B cell (primary cell): ENCODE results near the gene HLA-DQB1. TPM values are rescaled to one million over a fixed set of nuclear protein-coding genes. Genes with fewer than 3 reads are reported as not detected.

ENCODE experiments used
- ATAC-seq: fragments of 200-7000 bp; cut with Tn5 transposase; one replicate; pipeline ENCODE4 v1.10.0; 2021; ENCODE audit warnings: low read depth, mild to moderate bottlenecking, moderate number of reproducible peaks, moderate library complexity
- CTCF ChIA-PET: fragments of 350-600 bp; sonication (Branson Sonifier 250); formaldehyde crosslinking; loops from one replicate; lab custom pipeline; 2021; ENCODE audit warnings: antibody characterized with exemption, inconsistent platforms; lab: Charles Lee
- POLR2A ChIA-PET: fragments of 350-600 bp; sonication (Branson Sonifier 250); formaldehyde crosslinking; loops from one replicate; lab custom pipeline; 2021; ENCODE audit warnings: antibody characterized with exemption; lab: Charles Lee
- DNase-seq: peaks from one replicate; pipeline ENCODE4 v3.0.0; 2013
- H2AFZ ChIP-seq: 2 replicates; pipeline ENCODE4 v1.6.1; 2012; ENCODE audit warnings: mild to moderate bottlenecking, low read depth, low read length; ENCODE audit not compliant: insufficient read depth, poor library complexity, severe bottlenecking
- H3K27ac ChIP-seq, 2 donors: 1 replicate in 1 of 2; 2 replicates in 1 of 2; pipeline ENCODE4 v1.5.1; 2012 to 2013; ENCODE audit warnings: low read length in 2 of 2, mild to moderate bottlenecking in 2 of 2, moderate library complexity in 1 of 2
- H3K27me3 ChIP-seq, 4 experiments: fragments of 200-600 bp in 1 of 4; sonication (generic) in 1 of 4; replicated peaks in 1 of 4; 1 replicate in 2 of 4; 2 replicates in 2 of 4; pipeline versions ENCODE4 v1.6.1 to v1.7.0; 2013 to 2016; ENCODE audit warnings: low read length in 3 of 4, mild to moderate bottlenecking in 2 of 4, mixed read lengths in 1 of 4, moderate library complexity in 1 of 4; ENCODE audit not compliant: insufficient read depth in 4 of 4, control insufficient read depth in 3 of 4; ENCODE audit errors: control extremely low read depth in 1 of 4
- H3K36me3 ChIP-seq, 2 experiments: replicated peaks in 1 of 2; 1 replicate in 1 of 2; 2 replicates in 1 of 2; pipeline versions ENCODE4 v1.6.1 to v1.7.1; 2013; ENCODE audit warnings: low read length in 1 of 2; ENCODE audit not compliant: insufficient read depth in 2 of 2, control insufficient read depth in 1 of 2; ENCODE audit errors: control extremely low read depth in 1 of 2, extremely low read depth in 1 of 2
- H3K4me1 ChIP-seq, 2 donors: fragments of 200-600 bp in 1 of 2; sonication (generic) in 1 of 2; 1 replicate in 1 of 2; 2 replicates in 1 of 2; pipeline versions ENCODE4 v1.5.1 to v1.6.1; 2013 to 2017; ENCODE audit warnings: low read length in 2 of 2; ENCODE audit not compliant: control insufficient read depth in 2 of 2, insufficient read depth in 2 of 2
- H3K4me2 ChIP-seq: replicated peaks from 2 replicates; pipeline ENCODE3; 2012; ENCODE audit warnings: mild to moderate bottlenecking, low read depth, low read length; ENCODE audit not compliant: poor library complexity, severe bottlenecking
- H3K4me3 ChIP-seq, 5 experiments: fragments of 200-600 bp in 1 of 5; sonication (generic) in 1 of 5; 1 replicate in 3 of 5; 2 replicates in 2 of 5; pipeline versions ENCODE4 v1.5.1 to v1.7.0; 2011 to 2016; ENCODE audit warnings: low read length in 4 of 5, mild to moderate bottlenecking in 4 of 5, low read depth in 2 of 5, control low read depth in 1 of 5, moderate library complexity in 1 of 5; ENCODE audit not compliant: insufficient read depth in 1 of 5; ENCODE audit errors: control extremely low read depth in 1 of 5, extremely low read depth in 1 of 5
- H3K79me2 ChIP-seq: fragments of 200-600 bp; sonication (generic); one replicate; pipeline ENCODE4 v1.6.0; 2016; ENCODE audit warnings: low read length; ENCODE audit not compliant: control insufficient read depth, insufficient read depth
- H3K9ac ChIP-seq: fragments of 200-600 bp; sonication (generic); 2 replicates; pipeline ENCODE4 v1.6.1; 2017; ENCODE audit warnings: mild to moderate bottlenecking, low read length, moderate library complexity
- H3K9me3 ChIP-seq, 3 donors: one replicate each; pipeline versions ENCODE4 v1.6.1 to v1.7.1; 2013; ENCODE audit warnings: low read length in 2 of 3; ENCODE audit not compliant: control insufficient read depth in 2 of 3, insufficient read depth in 1 of 3; ENCODE audit errors: control extremely low read depth in 1 of 3
- H4K20me1 ChIP-seq: 2 replicates; pipeline ENCODE4 v1.6.0; 2012; ENCODE audit warnings: mild to moderate bottlenecking, low read length; ENCODE audit not compliant: insufficient read depth, control insufficient read depth, poor library complexity, severe bottlenecking
- H3K27ac Mint-ChIP-seq: one replicate; pipeline ENCODE4 v1.8.0; 2021; ENCODE audit warnings: mixed read lengths
- H3K27me3 Mint-ChIP-seq: one replicate; pipeline ENCODE4 v1.8.0; 2021; ENCODE audit warnings: mixed read lengths
- H3K4me1 Mint-ChIP-seq: one replicate; pipeline ENCODE4 v1.8.0; 2021; ENCODE audit warnings: mixed read lengths
- H3K4me3 Mint-ChIP-seq: one replicate; pipeline ENCODE4 v1.8.0; 2021; ENCODE audit warnings: mixed read lengths
- H3K9me3 Mint-ChIP-seq: one replicate; pipeline ENCODE4 v1.8.0; 2022; ENCODE audit warnings: mixed read lengths; ENCODE audit not compliant: insufficient read depth
- EZH2 ChIP-seq: IDR thresholded peaks from 2 replicates; pipeline ENCODE4 v1.6.1; 2012; ENCODE audit warnings: borderline replicate concordance, low read depth, mild to moderate bottlenecking, moderate library complexity, low read length; ENCODE audit not compliant: insufficient read depth, poor library complexity, severe bottlenecking
- WGBS: methylation state at CpG from one replicate; pipeline ENCODE4 v1.1.5; 2013; ENCODE audit warnings: missing lambda C conversion rate; ENCODE audit not compliant: insufficient coverage; 5-methylcytosine and 5-hydroxymethylcytosine counted together
- intact Hi-C: fragments of 100-400 bp; cut with micrococcal nuclease; formaldehyde crosslinking; loops from one replicate; pipeline ENCODE4 v1.10.0; 2022
- polyA plus RNA-seq: library from polyadenylated mRNA; depleted of rRNA; stranded (reverse); fragments of >200 nt; gene quantifications from 2 replicates; pipeline ENCODE4 v1.2.3, GENCODE V29; 2012
- total RNA-seq, 2 donors: library from RNA; stranded (reverse); fragments of 120-200 nt in 1 of 2; gene quantifications; 1 replicate in 1 of 2; 2 replicates in 1 of 2; pipeline versions ENCODE4 v1.2.3 to v1.2.4, GENCODE V29; 2013 to 2022
- TF ChIP-seq, protein P1 (sequence below): fragments of 200-600 bp; IDR thresholded peaks from one replicate; pipeline ENCODE4 v1.8.0; 2022; ENCODE audit warnings: antibody characterized with exemption, mild to moderate bottlenecking

The HLA-DQB1 gene
- total and polyA plus RNA-seq, 2 donors (not counting 1 experiment from before 2014, with no cell fraction given), result 267 to 986 TPM

DNA sequence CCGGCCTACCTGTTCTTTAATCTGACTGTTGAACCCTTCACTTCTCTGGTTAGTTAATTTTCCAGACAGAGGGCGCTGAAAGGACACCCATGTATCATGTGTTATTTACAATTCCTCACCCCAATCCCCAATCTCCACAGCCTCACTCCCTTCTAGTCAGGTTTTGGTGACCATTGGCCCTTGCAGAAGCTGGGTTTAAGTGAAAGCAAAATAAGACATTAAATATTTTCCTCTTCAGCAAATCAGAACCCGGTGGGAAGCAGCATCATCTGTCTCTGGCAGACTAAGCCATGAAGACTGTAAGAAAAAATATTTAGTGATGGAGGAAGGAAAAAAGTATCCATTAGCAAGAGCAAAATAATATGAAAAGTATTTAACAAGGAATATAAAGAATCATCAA, 38.6 kb downstream of the HLA-DQB1 start:
- H3K4me3 Mint-ChIP-seq, result peak overlapping the region; percentile 95
- intact Hi-C loops, result loop anchor here (1.0 kb wide), 1 partner anchor 9 kb away; the partner anchor contains the start of gene HLA-DQA1
- H3K4me1 ChIP-seq, result peaks cover 60% of the 10 kb centered on the region in 2 donors
- H3K27ac Mint-ChIP-seq, result peak overlapping the region; percentile 100
- H3K27me3 ChIP-seq, result no peaks in the 10 kb centered on the region
- peak overlapping the region; percentile 71 for H3K4me2 ChIP-seq
- no peak for TF ChIP-seq EZH2
- TF ChIP-seq, protein P1, sequence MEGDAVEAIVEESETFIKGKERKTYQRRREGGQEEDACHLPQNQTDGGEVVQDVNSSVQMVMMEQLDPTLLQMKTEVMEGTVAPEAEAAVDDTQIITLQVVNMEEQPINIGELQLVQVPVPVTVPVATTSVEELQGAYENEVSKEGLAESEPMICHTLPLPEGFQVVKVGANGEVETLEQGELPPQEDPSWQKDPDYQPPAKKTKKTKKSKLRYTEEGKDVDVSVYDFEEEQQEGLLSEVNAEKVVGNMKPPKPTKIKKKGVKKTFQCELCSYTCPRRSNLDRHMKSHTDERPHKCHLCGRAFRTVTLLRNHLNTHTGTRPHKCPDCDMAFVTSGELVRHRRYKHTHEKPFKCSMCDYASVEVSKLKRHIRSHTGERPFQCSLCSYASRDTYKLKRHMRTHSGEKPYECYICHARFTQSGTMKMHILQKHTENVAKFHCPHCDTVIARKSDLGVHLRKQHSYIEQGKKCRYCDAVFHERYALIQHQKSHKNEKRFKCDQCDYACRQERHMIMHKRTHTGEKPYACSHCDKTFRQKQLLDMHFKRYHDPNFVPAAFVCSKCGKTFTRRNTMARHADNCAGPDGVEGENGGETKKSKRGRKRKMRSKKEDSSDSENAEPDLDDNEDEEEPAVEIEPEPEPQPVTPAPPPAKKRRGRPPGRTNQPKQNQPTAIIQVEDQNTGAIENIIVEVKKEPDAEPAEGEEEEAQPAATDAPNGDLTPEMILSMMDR, result no peak
- DNase-seq, result peak; percentile 87
- no peaks in the 10 kb centered on the region for H3K27me3 Mint-ChIP-seq
- no peak overlapping the region for H2AFZ ChIP-seq
- H4K20me1 ChIP-seq, result no peaks in the 10 kb centered on the region
- ChIA-PET CTCF (interaction anchor here (1.3 kb wide), 1 partner anchor 8 kb away, joined by 4 read pairs; no protein-coding TSS in a partner anchor), POLR2A (interaction anchor here (0.9 to 2.0 kb wide), 11 partner anchors 10 to 343 kb away, joined by 3 to 20 read pairs (median 4); partner anchors contain the start of genes HLA-DQA1, HLA-DQB1, HLA-DRA and TAP2)
- peak overlapping the region; percentile 92 to 97 for H3K27ac ChIP-seq
- H3K9ac ChIP-seq, result peak overlapping the region; percentile 52
- peak; percentile 55 for ATAC-seq
- peak overlapping the region in 4 of 5 experiments; percentile 16 to 40 (median 30) for H3K4me3 ChIP-seq
- H3K36me3 ChIP-seq, result no peaks in the 10 kb centered on the region
- H3K9me3 ChIP-seq, result no peaks in the 10 kb centered on the region
- no peaks in the 10 kb centered on the region for H3K9me3 Mint-ChIP-seq
- WGBS, result 0% methylated on average over 1 of the region's 3 CpGs
- peaks cover 55% of the 10 kb centered on the region for H3K79me2 ChIP-seq
- H3K4me1 Mint-ChIP-seq, result peaks cover 78% of the 10 kb centered on the region

DNA sequence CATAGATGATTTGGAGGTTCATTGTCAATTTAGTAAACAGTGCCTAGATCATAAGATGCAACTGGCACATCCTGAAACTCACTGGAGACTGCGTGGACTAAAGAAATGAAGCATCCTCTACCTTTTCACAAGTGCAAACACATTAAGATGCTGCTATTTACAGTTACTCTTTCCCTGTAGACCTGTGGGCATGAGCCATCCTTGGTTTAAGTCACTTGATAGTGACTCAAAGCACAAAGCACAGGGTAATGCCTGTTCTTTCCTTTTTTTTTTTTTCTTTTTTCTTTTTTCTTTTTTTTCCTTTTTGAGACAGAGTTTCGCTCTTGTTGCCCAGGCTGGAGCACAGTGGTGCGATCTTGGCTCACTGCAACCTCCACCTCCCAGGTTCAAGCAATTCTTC, 39.2 kb downstream of the HLA-DQB1 start:
- Mint-ChIP-seq H3K27ac (peak overlapping the region; percentile 100), H3K9me3 (no peaks in the 10 kb centered on the region), H3K4me3 (peak overlapping the region; percentile 95), H3K27me3 (no peaks in the 10 kb centered on the region), H3K4me1 (peaks cover 78% of the 10 kb centered on the region)
- no peaks in the 10 kb centered on the region for H3K36me3 ChIP-seq
- no peak for TF ChIP-seq EZH2
- TF ChIP-seq, protein P1, result no peak
- POLR2A ChIA-PET, result interaction anchor here (0.9 to 2.0 kb wide), 10 partner anchors 10 to 343 kb away, joined by 3 to 20 read pairs (median 4); partner anchors contain the start of genes HLA-DQA1, HLA-DQB1, HLA-DRA and TAP2
- H3K27ac ChIP-seq, result peak overlapping the region; percentile 80 to 97
- WGBS, result 0% methylated on average over 1 of the region's 3 CpGs
- H3K4me2 ChIP-seq, result peak overlapping the region; percentile 71
- intact Hi-C loops, result no loop called here
- peak; percentile 42 for DNase-seq
- peak overlapping the region in 3 of 5 experiments; percentile 25 to 40 (median 29) for H3K4me3 ChIP-seq
- no peak overlapping the region for H2AFZ ChIP-seq
- no peaks in the 10 kb centered on the region for H4K20me1 ChIP-seq
- no peak overlapping the region for H3K9ac ChIP-seq
- CTCF ChIA-PET, result interaction anchor here (1.3 kb wide), 1 partner anchor 9 kb away, joined by 4 read pairs; no protein-coding TSS in a partner anchor
- no peaks in the 10 kb centered on the region for H3K27me3 ChIP-seq
- H3K79me2 ChIP-seq, result peaks cover 49% of the 10 kb centered on the region
- ATAC-seq, result no peak
- H3K4me1 ChIP-seq, result peaks cover 59 to 60% of the 10 kb centered on the region in 2 donors
- no peaks in the 10 kb centered on the region for H3K9me3 ChIP-seq
